HepG2 (cell line): Measurements from ENCODE around the gene APOC4. TPM values are rescaled to one million over a fixed set of nuclear protein-coding genes. Genes with fewer than 3 reads are reported as not detected.
A peak's percentile ranks its signal among the peaks of the same experiment; 100 is the strongest.

Experiments used
- BRD4 ChIP-seq: sonication (generic); formaldehyde crosslinking; IDR thresholded peaks from 2 replicates; pipeline ENCODE4 v1.4.0; 2020; ENCODE audit warnings: missing genetic modification reagents
- DNMT1 ChIP-seq: sonication (generic); formaldehyde crosslinking; IDR thresholded peaks from 2 replicates; pipeline ENCODE4 v1.5.1; 2020; ENCODE audit warnings: mild to moderate bottlenecking, missing genetic modification reagents
- GATA4 ChIP-seq: sonication (generic); IDR thresholded peaks from 2 replicates; pipeline ENCODE4 v1.6.1; 2016; ENCODE audit warnings: antibody characterized with exemption, low read depth, borderline replicate concordance
- GPN1 ChIP-seq: sonication (generic); formaldehyde crosslinking; IDR thresholded peaks from 2 replicates; pipeline ENCODE4 v1.5.1; 2020; ENCODE audit warnings: missing genetic modification reagents, borderline replicate concordance
- HNRNPL ChIP-seq: fragments of 200-400 bp; formaldehyde crosslinking; IDR thresholded peaks from 2 replicates; pipeline ENCODE4 v1.6.1; 2017; ENCODE audit warnings: mild to moderate bottlenecking, low read depth, low read length
- HOXA5 ChIP-seq: sonication (generic); formaldehyde crosslinking; IDR thresholded peaks from 2 replicates; pipeline ENCODE4 v1.4.0; 2020; ENCODE audit warnings: missing genetic modification reagents
- MTA3 ChIP-seq: sonication (generic); formaldehyde crosslinking; IDR thresholded peaks from 2 replicates; pipeline ENCODE4 v1.4.0; 2020; ENCODE audit warnings: missing genetic modification reagents
- PRMT3 ChIP-seq: sonication (generic); formaldehyde crosslinking; IDR thresholded peaks from 2 replicates; pipeline ENCODE4 v1.8.1; 2022; ENCODE audit warnings: low read depth, mild to moderate bottlenecking, moderate library complexity, missing genetic modification reagents, borderline replicate concordance
- RNF2 ChIP-seq: fragments of 450-650 bp; conservative IDR thresholded peaks from 2 replicates; pipeline ENCODE4 v1.6.1; 2016; ENCODE audit warnings: low read depth
- RORA ChIP-seq: sonication (generic); formaldehyde crosslinking; IDR thresholded peaks from 2 replicates; pipeline ENCODE4 v1.5.0; 2020; ENCODE audit warnings: mild to moderate bottlenecking, missing genetic modification reagents, moderate library complexity
- SAP130 ChIP-seq: IDR thresholded peaks from 2 replicates; pipeline ENCODE4 v1.6.1; 2016; ENCODE audit warnings: low read depth
- SMARCE1 ChIP-seq: fragments of 450-650 bp; IDR thresholded peaks from 2 replicates; pipeline ENCODE4 v1.6.1; 2017; ENCODE audit warnings: borderline replicate concordance
- SMYD3 ChIP-seq: sonication (generic); formaldehyde crosslinking; IDR thresholded peaks from 2 replicates; pipeline ENCODE4 v1.8.1; 2023; ENCODE audit warnings: mild to moderate bottlenecking, missing genetic modification reagents
- SP1 ChIP-seq, 2 experiments: fragments of 450-650 bp in 1 of 2; sonication (generic) in 1 of 2; formaldehyde crosslinking in 1 of 2; IDR thresholded peaks; 2 replicates each; pipeline versions ENCODE4 v1.4.0 to v1.6.1; 2016 to 2020; ENCODE audit warnings: missing genetic modification reagents in 1 of 2
- TCF12 ChIP-seq, 2 experiments: fragments of 450-650 bp in 1 of 2; sonication (generic) in 1 of 2; formaldehyde crosslinking in 1 of 2; IDR thresholded peaks; 2 replicates each; pipeline versions ENCODE4 v1.6.1 to v1.8.0; 2017 to 2022; ENCODE audit warnings: antibody characterized with exemption in 1 of 2, mild to moderate bottlenecking in 1 of 2, missing genetic modification reagents in 1 of 2, moderate library complexity in 1 of 2
- WIZ ChIP-seq: sonication (generic); formaldehyde crosslinking; IDR thresholded peaks from 2 replicates; pipeline ENCODE4 v1.5.1; 2020; ENCODE audit warnings: mild to moderate bottlenecking, missing genetic modification reagents
- ZNF34 ChIP-seq: sonication (generic); formaldehyde crosslinking; IDR thresholded peaks from 2 replicates; pipeline ENCODE4 v1.4.0; 2020; ENCODE audit warnings: mild to moderate bottlenecking, missing genetic modification reagents, borderline replicate concordance
- ZNF616 ChIP-seq: sonication (generic); formaldehyde crosslinking; IDR thresholded peaks from 2 replicates; pipeline ENCODE4 v1.5.0; 2020; ENCODE audit warnings: low read depth, mild to moderate bottlenecking, missing genetic modification reagents
- ZNF629 ChIP-seq: sonication (generic); formaldehyde crosslinking; conservative IDR thresholded peaks from 2 replicates; pipeline ENCODE4 v1.5.0; 2020; ENCODE audit warnings: missing genetic modification reagents
- ZNF766 ChIP-seq: sonication (generic); formaldehyde crosslinking; IDR thresholded peaks from 2 replicates; pipeline ENCODE4 v1.5.0; 2020; ENCODE audit warnings: missing genetic modification reagents, borderline replicate concordance
- ZSCAN29 ChIP-seq: sonication (generic); formaldehyde crosslinking; conservative IDR thresholded peaks from 2 replicates; pipeline ENCODE4 v1.4.0; 2020; ENCODE audit warnings: mild to moderate bottlenecking, missing genetic modification reagents
- polyA plus RNA-seq, 8 experiments: library from polyadenylated mRNA; depleted of rRNA in 3 of 8; stranded (reverse) in 7 of 8; unstranded in 1 of 8; fragments of >200 nt; fragmentation: Illumina TruSeq in 4 of 8; extraction: Trizol in 4 of 8; gene quantifications; 2 replicates each; pipeline versions ENCODE4 v1.2.1 to v1.2.3, GENCODE V29; 2011 to 2016; ENCODE audit warnings: low read depth in 4 of 8, missing spikeins in 1 of 8, mixed read lengths in 1 of 8; ENCODE audit not compliant: insufficient read depth in 1 of 8
- total RNA-seq, 5 experiments: library from RNA; depleted of rRNA; stranded (reverse); fragments of >200 nt; fragmentation: Illumina TruSeq; extraction: Trizol; gene quantifications; 2 replicates each; pipeline ENCODE4 v1.2.3, GENCODE V29; 2016; ENCODE audit warnings: low read depth in 1 of 5
- TF ChIP-seq, protein P1 (sequence below): sonication (generic); formaldehyde crosslinking; IDR thresholded peaks from 2 replicates; pipeline ENCODE4 v1.5.1; 2020; ENCODE audit warnings: mild to moderate bottlenecking, missing genetic modification reagents, moderate library complexity
- TF ChIP-seq, protein P2 (sequence below): sonication (generic); formaldehyde crosslinking; IDR thresholded peaks from 2 replicates; pipeline ENCODE4 v1.5.0; 2020; ENCODE audit warnings: missing genetic modification reagents

APOC4 gene
- total and polyA plus RNA-seq, 2 of the 13 experiments (the other 11 are each of a cell fraction or from before 2014, with no cell fraction given) = 0.46 TPM; not detected in 1

DNA sequence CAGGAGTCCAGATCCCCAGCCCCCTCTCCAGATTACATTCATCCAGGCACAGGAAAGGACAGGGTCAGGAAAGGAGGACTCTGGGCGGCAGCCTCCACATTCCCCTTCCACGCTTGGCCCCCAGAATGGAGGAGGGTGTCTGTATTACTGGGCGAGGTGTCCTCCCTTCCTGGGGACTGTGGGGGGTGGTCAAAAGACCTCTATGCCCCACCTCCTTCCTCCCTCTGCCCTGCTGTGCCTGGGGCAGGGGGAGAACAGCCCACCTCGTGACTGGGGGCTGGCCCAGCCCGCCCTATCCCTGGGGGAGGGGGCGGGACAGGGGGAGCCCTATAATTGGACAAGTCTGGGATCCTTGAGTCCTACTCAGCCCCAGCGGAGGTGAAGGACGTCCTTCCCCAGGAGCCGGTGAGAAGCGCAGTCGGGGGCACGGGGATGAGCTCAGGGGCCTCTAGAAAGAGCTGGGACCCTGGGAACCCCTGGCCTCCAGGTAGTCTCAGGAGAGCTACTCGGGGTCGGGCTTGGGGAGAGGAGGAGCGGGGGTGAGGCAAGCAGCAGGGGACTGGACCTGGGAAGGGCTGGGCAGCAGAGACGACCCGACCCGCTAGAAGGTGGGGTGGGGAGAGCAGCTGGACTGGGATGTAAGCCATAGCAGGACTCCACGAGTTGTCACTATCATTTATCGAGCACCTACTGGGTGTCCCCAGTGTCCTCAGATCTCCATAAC is 36.4 kb upstream of the APOC4 start, which contains the start of gene APOE (continued):
- TF ChIP-seq, protein P1, sequence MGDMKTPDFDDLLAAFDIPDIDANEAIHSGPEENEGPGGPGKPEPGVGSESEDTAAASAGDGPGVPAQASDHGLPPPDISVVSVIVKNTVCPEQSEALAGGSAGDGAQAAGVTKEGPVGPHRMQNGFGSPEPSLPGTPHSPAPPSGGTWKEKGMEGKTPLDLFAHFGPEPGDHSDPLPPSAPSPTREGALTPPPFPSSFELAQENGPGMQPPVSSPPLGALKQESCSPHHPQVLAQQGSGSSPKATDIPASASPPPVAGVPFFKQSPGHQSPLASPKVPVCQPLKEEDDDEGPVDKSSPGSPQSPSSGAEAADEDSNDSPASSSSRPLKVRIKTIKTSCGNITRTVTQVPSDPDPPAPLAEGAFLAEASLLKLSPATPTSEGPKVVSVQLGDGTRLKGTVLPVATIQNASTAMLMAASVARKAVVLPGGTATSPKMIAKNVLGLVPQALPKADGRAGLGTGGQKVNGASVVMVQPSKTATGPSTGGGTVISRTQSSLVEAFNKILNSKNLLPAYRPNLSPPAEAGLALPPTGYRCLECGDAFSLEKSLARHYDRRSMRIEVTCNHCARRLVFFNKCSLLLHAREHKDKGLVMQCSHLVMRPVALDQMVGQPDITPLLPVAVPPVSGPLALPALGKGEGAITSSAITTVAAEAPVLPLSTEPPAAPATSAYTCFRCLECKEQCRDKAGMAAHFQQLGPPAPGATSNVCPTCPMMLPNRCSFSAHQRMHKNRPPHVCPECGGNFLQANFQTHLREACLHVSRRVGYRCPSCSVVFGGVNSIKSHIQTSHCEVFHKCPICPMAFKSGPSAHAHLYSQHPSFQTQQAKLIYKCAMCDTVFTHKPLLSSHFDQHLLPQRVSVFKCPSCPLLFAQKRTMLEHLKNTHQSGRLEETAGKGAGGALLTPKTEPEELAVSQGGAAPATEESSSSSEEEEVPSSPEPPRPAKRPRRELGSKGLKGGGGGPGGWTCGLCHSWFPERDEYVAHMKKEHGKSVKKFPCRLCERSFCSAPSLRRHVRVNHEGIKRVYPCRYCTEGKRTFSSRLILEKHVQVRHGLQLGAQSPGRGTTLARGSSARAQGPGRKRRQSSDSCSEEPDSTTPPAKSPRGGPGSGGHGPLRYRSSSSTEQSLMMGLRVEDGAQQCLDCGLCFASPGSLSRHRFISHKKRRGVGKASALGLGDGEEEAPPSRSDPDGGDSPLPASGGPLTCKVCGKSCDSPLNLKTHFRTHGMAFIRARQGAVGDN (CRISPR knock-in tag) = peak; percentile 78
- TF ChIP-seq SMYD3 (CRISPR knock-in tag) (peak; percentile 45; the same call in 1 of the 2 replicates), MTA3 (no peak), ZNF616 (CRISPR knock-in tag) (no peak), ZNF766 (CRISPR knock-in tag) (peak; percentile 22; the same call in 1 of the 2 replicates), DNMT1 (CRISPR knock-in tag) (no peak; the same call in 1 of the 2 replicates), ZSCAN29 (CRISPR knock-in tag) (0 out of 2 replicates have a peak, but pooled peaks have one; percentile 54), TCF12 (IDR thresholded peaks at IDR 0.05) (no peak), TCF12 (CRISPR knock-in tag; IDR thresholded peaks at IDR 0.05) (no peak), HNRNPL (0 out of 2 replicates have a peak, but pooled peaks have one; percentile 49), RNF2 (no peak), ZNF629 (no peak), BRD4 (CRISPR knock-in tag) (no peak), ZNF34 (CRISPR knock-in tag) (peak; percentile 94; the same call in 1 of the 2 replicates), SP1 (IDR thresholded peaks at IDR 0.05) (no peak), SP1 (CRISPR knock-in tag; IDR thresholded peaks at IDR 0.05) (peak; percentile 63; the same call in 1 of the 2 replicates), RORA (CRISPR knock-in tag) (no peak), SMARCE1 (no peak), GATA4 (peak; percentile 35; the same call in 1 of the 2 replicates), HOXA5 (CRISPR knock-in tag) (0 out of 2 replicates have a peak, but pooled peaks have one; percentile 57), SAP130 (CRISPR knock-in tag) (peak; percentile 78), PRMT3 (no peak), WIZ (0 out of 2 replicates have a peak, but pooled peaks have one; percentile 48), GPN1 (CRISPR knock-in tag) (no peak)
- TF ChIP-seq, protein P2, sequence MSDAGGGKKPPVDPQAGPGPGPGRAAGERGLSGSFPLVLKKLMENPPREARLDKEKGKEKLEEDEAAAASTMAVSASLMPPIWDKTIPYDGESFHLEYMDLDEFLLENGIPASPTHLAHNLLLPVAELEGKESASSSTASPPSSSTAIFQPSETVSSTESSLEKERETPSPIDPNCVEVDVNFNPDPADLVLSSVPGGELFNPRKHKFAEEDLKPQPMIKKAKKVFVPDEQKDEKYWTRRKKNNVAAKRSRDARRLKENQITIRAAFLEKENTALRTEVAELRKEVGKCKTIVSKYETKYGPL (CRISPR knock-in tag) = no peak
